Fibroblast of lung (primary cell): ENCODE measurements around the gene ANKS1B. TPM values are rescaled to one million over a fixed set of nuclear protein-coding genes. Genes with fewer than 3 reads are reported as not detected.

Experiments
- DNase-seq, 2 donors: peaks; one replicate each; pipeline versions ENCODE4 v3.0.0 to v3.0.0-alpha.2; 2010; ENCODE audit warnings: low read depth in 2 of 2
- H2AFZ ChIP-seq: 2 replicates; pipeline ENCODE4 v1.5.1; 2012; ENCODE audit warnings: low read length, control low read depth, inconsistent platforms
- H3K27ac ChIP-seq: 2 replicates; pipeline ENCODE4 v1.5.1; 2011; ENCODE audit warnings: low read length, control low read depth; ENCODE audit not compliant: insufficient read depth
- H3K27me3 ChIP-seq: 2 replicates; pipeline ENCODE4 v1.5.1; 2011; ENCODE audit warnings: mild to moderate bottlenecking, low read length; ENCODE audit not compliant: control insufficient read depth, insufficient read depth
- H3K36me3 ChIP-seq: 2 replicates; pipeline ENCODE4 v1.5.1; 2011; ENCODE audit warnings: low read length; ENCODE audit not compliant: control insufficient read depth, insufficient read depth
- H3K4me1 ChIP-seq: 2 replicates; pipeline ENCODE4 v1.5.1; 2011; ENCODE audit warnings: low read length; ENCODE audit not compliant: control insufficient read depth, insufficient read depth; ENCODE audit errors: extremely low read depth
- H3K4me2 ChIP-seq: 2 replicates; pipeline ENCODE4 v1.5.1; 2011; ENCODE audit warnings: low read length, control low read depth; ENCODE audit not compliant: insufficient read depth; ENCODE audit errors: extremely low read depth
- H3K4me3 ChIP-seq, 4 experiments: fragments of 200-600 bp in 1 of 4; sonication (generic) in 1 of 4; replicated peaks in 1 of 4; 2 replicates each; pipeline ENCODE4 v1.5.1; 2011 to 2016; ENCODE audit warnings: low read length in 4 of 4, low read depth in 3 of 4, mild to moderate bottlenecking in 3 of 4, control low read depth in 2 of 4, inconsistent platforms in 1 of 4, mixed read lengths in 1 of 4; ENCODE audit not compliant: insufficient read depth in 1 of 4; ENCODE audit errors: control extremely low read depth in 1 of 4
- H3K79me2 ChIP-seq: 2 replicates; pipeline ENCODE4 v1.5.1; 2012; ENCODE audit warnings: mild to moderate bottlenecking, low read length, inconsistent platforms; ENCODE audit not compliant: control insufficient read depth, insufficient read depth
- H3K9ac ChIP-seq: 2 replicates; pipeline ENCODE4 v1.5.1; 2011; ENCODE audit warnings: mild to moderate bottlenecking, low read length, control low read depth; ENCODE audit not compliant: insufficient read depth
- H3K9me3 ChIP-seq: 2 replicates; pipeline ENCODE4 v1.5.1; 2012; ENCODE audit warnings: low read depth, low read length; ENCODE audit not compliant: control insufficient read depth, insufficient read depth
- H4K20me1 ChIP-seq: 2 replicates; pipeline ENCODE4 v1.5.1; 2011; ENCODE audit warnings: low read length; ENCODE audit not compliant: control insufficient read depth, insufficient read depth; ENCODE audit errors: extremely low read depth
- CTCF ChIP-seq, 2 donors: IDR thresholded peaks in 1 of 2; conservative IDR thresholded peaks in 1 of 2; 1 replicate in 1 of 2; 2 replicates in 1 of 2; pipeline ENCODE4 v1.5.1; 2011 to 2012; ENCODE audit warnings: low read length in 2 of 2, control low read depth in 1 of 2, inconsistent platforms in 1 of 2, low read depth in 1 of 2, mild to moderate bottlenecking in 1 of 2
- EZH2 ChIP-seq: IDR thresholded peaks from 2 replicates; pipeline ENCODE4 v1.5.1; 2012; ENCODE audit warnings: low read length, control low read depth, mild to moderate bottlenecking; ENCODE audit errors: missing control alignments
- polyA plus RNA-seq, 2 donors: library from polyadenylated mRNA; depleted of rRNA in 1 of 2; stranded (reverse) in 1 of 2; unstranded in 1 of 2; fragments of >200 nt; gene quantifications; 2 replicates each; pipeline ENCODE4 v1.2.1, GENCODE V29; 2011 to 2012; ENCODE audit warnings: missing spikeins in 1 of 2
- total RNA-seq: library from RNA; depleted of rRNA; stranded (reverse); fragments of >200 nt; gene quantifications from 2 replicates; pipeline ENCODE4 v1.2.1, GENCODE V29; 2014

The ANKS1B gene
- total and polyA plus RNA-seq, 2 donors (not counting 1 experiment from before 2014, with no cell fraction given), result 0.11 to 0.83 TPM

GRCh38 chr12:99146185-99146584 is 838.6 kb downstream of the ANKS1B start:
- Histone ChIP-seq H4K20me1 (no peaks in the 10 kb centered on the region), H3K27ac (no peak overlapping the region), H3K79me2 (no peaks in the 10 kb centered on the region), H3K4me3 (no peak overlapping the region), H3K4me1 (no peaks in the 10 kb centered on the region), H3K9ac (no peak overlapping the region), H3K4me2 (no peak overlapping the region), H3K9me3 (no peaks in the 10 kb centered on the region), H3K27me3 (no peaks in the 10 kb centered on the region), H2AFZ (no peak overlapping the region), H3K36me3 (no peaks in the 10 kb centered on the region)
- no peak for DNase-seq
- TF ChIP-seq EZH2 (no peak), CTCF (conservative IDR thresholded peaks at IDR 0.05 in 1 of 2, IDR thresholded peaks at IDR 0.05 in 1 of 2; ENCODE audit: low read depth in 1 of 2, low read length in 2 of 2) (no peak)

- Histone ChIP-seq H3K9me3 (no peaks in the 10 kb centered on the region), H3K9ac (no peak overlapping the region), H3K4me3 (no peak overlapping the region), H3K27me3 (no peaks in the 10 kb centered on the region), H2AFZ (no peak overlapping the region), H3K4me1 (no peaks in the 10 kb centered on the region), H3K36me3 (no peaks in the 10 kb centered on the region), H3K27ac (no peak overlapping the region), H3K79me2 (no peaks in the 10 kb centered on the region), H3K4me2 (no peak overlapping the region), H4K20me1 (no peaks in the 10 kb centered on the region)
- no peak for DNase-seq
- no peak for TF ChIP-seq EZH2
- no peak for TF ChIP-seq CTCF (conservative IDR thresholded peaks at IDR 0.05 in 1 of 2, IDR thresholded peaks at IDR 0.05 in 1 of 2; ENCODE audit: low read depth in 1 of 2, low read length in 2 of 2)
Observed at GRCh38 chr12:99142651-99143050, 842.1 kb downstream of the ANKS1B start.

GRCh38 chr12:99140017-99140720 is 844.6 kb downstream of the ANKS1B start:
- Histone ChIP-seq H3K27me3 (no peaks in the 10 kb centered on the region), H3K4me1 (no peaks in the 10 kb centered on the region), H3K9me3 (no peaks in the 10 kb centered on the region), H4K20me1 (no peaks in the 10 kb centered on the region), H3K79me2 (no peaks in the 10 kb centered on the region), H3K27ac (no peak overlapping the region), H3K4me2 (no peak overlapping the region), H3K4me3 (no peak overlapping the region), H3K36me3 (no peaks in the 10 kb centered on the region), H3K9ac (no peak overlapping the region), H2AFZ (no peak overlapping the region)
- TF ChIP-seq CTCF (conservative IDR thresholded peaks at IDR 0.05 in 1 of 2, IDR thresholded peaks at IDR 0.05 in 1 of 2; ENCODE audit: low read depth in 1 of 2, low read length in 2 of 2) (no peak), EZH2 (no peak)
- no peak for DNase-seq
